ENCODE data around the gene TNS3. TPM values are rescaled to one million over a fixed set of nuclear protein-coding genes. Genes with fewer than 3 reads are reported as not detected.

The TNS3 gene
- total RNA-seq, 1 experiment from 2014 or later = 9.5 TPM

DNA sequence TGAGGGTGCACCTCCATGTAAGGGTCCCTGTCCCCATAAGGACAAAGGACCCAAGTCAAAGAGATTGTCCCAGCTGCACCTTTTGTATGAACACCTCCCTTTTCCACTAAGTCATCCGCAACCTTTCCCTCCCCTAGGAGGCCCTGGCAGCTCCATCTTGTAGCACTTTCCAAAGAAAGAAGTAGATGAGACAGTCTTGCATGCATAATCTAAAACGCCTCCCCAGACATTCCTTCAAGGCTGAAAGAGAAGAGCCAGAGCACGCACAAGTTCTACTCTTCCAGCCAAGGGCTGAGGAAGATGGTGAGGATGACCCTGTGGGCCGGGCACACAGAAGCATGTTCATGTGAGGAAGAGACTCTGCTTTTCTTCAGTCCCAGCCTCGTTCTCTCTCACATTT, 194.4 kb downstream of the TNS3 start:
- no peak for DNase-seq
- Histone ChIP-seq H2BK5ac (ENCODE audit: insufficient read length, low read length) (no peak overlapping the region), H3K9me3 (ENCODE audit: control insufficient read depth, low read depth, low read length) (no peaks in the 10 kb centered on the region), H2BK12ac (ENCODE audit: insufficient read length, low read depth, low read length) (no peak overlapping the region), H2BK15ac (ENCODE audit: low read depth, low read length) (no peak overlapping the region), H2AFZ (ENCODE audit: low read length) (no peak overlapping the region), H3K14ac (ENCODE audit: insufficient read depth, low read length) (no peak overlapping the region), H3K18ac (ENCODE audit: insufficient read length, low read depth, low read length) (no peak overlapping the region), H3K23me2 (ENCODE audit: insufficient read length, low read depth, low read length, poor library complexity, severe bottlenecking) (no peaks in the 10 kb centered on the region), H2BK20ac (ENCODE audit: low read depth, low read length, poor library complexity, severe bottlenecking) (no peak overlapping the region), H3K4me2 (ENCODE audit: insufficient read depth, insufficient read length, low read length) (no peak overlapping the region), H3K9ac (ENCODE audit: extremely low read depth, insufficient read length, low read length) (no peak overlapping the region), H3K4ac (ENCODE audit: low read depth, low read length) (no peak overlapping the region), H3K27me3 (ENCODE audit: insufficient read depth, low read length) (no peaks in the 10 kb centered on the region), H4K5ac (ENCODE audit: insufficient read length, low read depth, low read length) (no peak overlapping the region), H2BK120ac (ENCODE audit: low read depth, low read length, poor library complexity, severe bottlenecking) (no peak overlapping the region), H4K91ac (ENCODE audit: insufficient read length, low read depth, low read length) (no peak overlapping the region), H3T11ph (ENCODE audit: low read length) (no peak overlapping the region), H4K8ac (replicated peaks; ENCODE audit: insufficient read length, low read depth, low read length) (no peak overlapping the region), H3K79me2 (ENCODE audit: insufficient read depth, low read length) (no peaks in the 10 kb centered on the region), H2AK5ac (ENCODE audit: insufficient read length, low read length) (no peak overlapping the region), H4K20me1 (ENCODE audit: control insufficient read depth, insufficient read depth, insufficient read length) (no peaks in the 10 kb centered on the region), H3K4me1 (ENCODE audit: insufficient read depth, low read length) (no peaks in the 10 kb centered on the region), H3K27ac (ENCODE audit: insufficient read length, low read depth, low read length) (no peak overlapping the region), H3K23ac (ENCODE audit: insufficient read length, low read depth, low read length) (no peak overlapping the region), H3K56ac (ENCODE audit: insufficient read length, low read depth, low read length) (no peak overlapping the region), H3K79me1 (ENCODE audit: insufficient read depth, low read depth, low read length, poor library complexity, severe bottlenecking) (no peaks in the 10 kb centered on the region)
- Mint-ChIP-seq H3K27me3 (ENCODE audit: low read depth) (0 out of 2 replicates have a peak, but pooled peaks cover 3% of the 10 kb centered on the region), H3K27ac (no peak overlapping the region), H3K4me3 (no peak overlapping the region), H3K36me3 (ENCODE audit: insufficient read depth in 1 of 3, low read depth in 3 of 3) (peaks cover 0 to 2% (median 0%) of the 10 kb centered on the region in 3 experiments; a peak in 3 of 7 replicates), H3K4me1 (peaks cover 0 to 5% of the 10 kb centered on the region in 2 experiments; a peak in 1 of 4 replicates), H3K9me3 (no peaks in the 10 kb centered on the region)
- WGBS (ENCODE audit: extremely low coverage, insufficient read length, low lambda C conversion rate) = no CpG with 5 or more reads among the region's 5 CpGs
- TF ChIP-seq, protein P1, sequence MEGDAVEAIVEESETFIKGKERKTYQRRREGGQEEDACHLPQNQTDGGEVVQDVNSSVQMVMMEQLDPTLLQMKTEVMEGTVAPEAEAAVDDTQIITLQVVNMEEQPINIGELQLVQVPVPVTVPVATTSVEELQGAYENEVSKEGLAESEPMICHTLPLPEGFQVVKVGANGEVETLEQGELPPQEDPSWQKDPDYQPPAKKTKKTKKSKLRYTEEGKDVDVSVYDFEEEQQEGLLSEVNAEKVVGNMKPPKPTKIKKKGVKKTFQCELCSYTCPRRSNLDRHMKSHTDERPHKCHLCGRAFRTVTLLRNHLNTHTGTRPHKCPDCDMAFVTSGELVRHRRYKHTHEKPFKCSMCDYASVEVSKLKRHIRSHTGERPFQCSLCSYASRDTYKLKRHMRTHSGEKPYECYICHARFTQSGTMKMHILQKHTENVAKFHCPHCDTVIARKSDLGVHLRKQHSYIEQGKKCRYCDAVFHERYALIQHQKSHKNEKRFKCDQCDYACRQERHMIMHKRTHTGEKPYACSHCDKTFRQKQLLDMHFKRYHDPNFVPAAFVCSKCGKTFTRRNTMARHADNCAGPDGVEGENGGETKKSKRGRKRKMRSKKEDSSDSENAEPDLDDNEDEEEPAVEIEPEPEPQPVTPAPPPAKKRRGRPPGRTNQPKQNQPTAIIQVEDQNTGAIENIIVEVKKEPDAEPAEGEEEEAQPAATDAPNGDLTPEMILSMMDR (conservative IDR thresholded peaks at IDR 0.05) = no peak
